GM23248 (cell line): ENCODE results near the gene RALGAPB. TPM values are rescaled to one million over a fixed set of nuclear protein-coding genes. Genes with fewer than 3 reads are reported as not detected.

Source experiments
- DNase-seq: peaks from one replicate; pipeline ENCODE4 v3.0.0-alpha.2; 2015
- H2AFZ ChIP-seq: fragments of 200-600 bp; sonication (generic); 2 replicates; pipeline ENCODE4 v1.6.1; 2016; ENCODE audit warnings: antibody characterized with exemption
- H3F3A ChIP-seq: fragments of 200-600 bp; sonication (generic); 2 replicates; pipeline ENCODE4 v1.6.1; 2016; ENCODE audit warnings: mild to moderate bottlenecking, antibody characterized with exemption, mixed run types; ENCODE audit not compliant: insufficient read depth
- H3K27ac ChIP-seq: fragments of 200-600 bp; sonication (generic); 2 replicates; pipeline ENCODE4 v1.5.1; 2016; ENCODE audit warnings: mild to moderate bottlenecking
- H3K27me3 ChIP-seq: fragments of 200-600 bp; sonication (generic); replicated peaks from 2 replicates; pipeline ENCODE4 v1.6.1; 2016; ENCODE audit warnings: mild to moderate bottlenecking; ENCODE audit not compliant: insufficient read depth
- H3K36me3 ChIP-seq: fragments of 200-600 bp; sonication (generic); 2 replicates; pipeline ENCODE4 v1.6.1; 2016; ENCODE audit warnings: low read depth, mild to moderate bottlenecking
- H3K4me1 ChIP-seq: fragments of 200-600 bp; sonication (generic); 2 replicates; pipeline ENCODE4 v1.6.1; 2016; ENCODE audit warnings: mild to moderate bottlenecking; ENCODE audit not compliant: insufficient read depth
- H3K4me2 ChIP-seq: fragments of 200-600 bp; sonication (generic); one replicate; pipeline ENCODE4 v1.6.1; 2016; ENCODE audit warnings: mild to moderate bottlenecking; ENCODE audit not compliant: unreplicated experiment
- H3K4me3 ChIP-seq: fragments of 200-600 bp; sonication (generic); 2 replicates; pipeline ENCODE4 v1.5.1; 2016; ENCODE audit warnings: mild to moderate bottlenecking
- H3K79me2 ChIP-seq: fragments of 200-600 bp; sonication (generic); 2 replicates; pipeline ENCODE4 v1.6.1; 2016; ENCODE audit warnings: mild to moderate bottlenecking; ENCODE audit not compliant: insufficient read depth
- H3K9ac ChIP-seq: fragments of 200-600 bp; sonication (generic); 2 replicates; pipeline ENCODE4 v1.6.1; 2016; ENCODE audit warnings: mild to moderate bottlenecking
- H3K9me2 ChIP-seq: fragments of 200-600 bp; sonication (generic); 2 replicates; pipeline ENCODE4 v1.6.1; 2016; ENCODE audit warnings: mixed run types, mild to moderate bottlenecking, moderate library complexity; ENCODE audit not compliant: insufficient read depth
- H3K9me3 ChIP-seq: fragments of 200-600 bp; sonication (generic); one replicate; pipeline ENCODE4 v1.6.1; 2017; ENCODE audit warnings: low read depth
- H4K20me1 ChIP-seq: fragments of 200-600 bp; sonication (generic); 2 replicates; pipeline ENCODE4 v1.6.0; 2016; ENCODE audit not compliant: insufficient read depth
- EZH2 ChIP-seq: fragments of 200-600 bp; sonication (generic); IDR thresholded peaks from 2 replicates; pipeline ENCODE4 v1.6.1; 2018; ENCODE audit warnings: antibody characterized with exemption, mild to moderate bottlenecking; ENCODE audit not compliant: insufficient read depth, poor library complexity, severe bottlenecking
- EZH2phosphoT487 ChIP-seq: fragments of 200-600 bp; sonication (generic); IDR thresholded peaks from 2 replicates; pipeline ENCODE4 v1.6.1; 2018; ENCODE audit warnings: antibody characterized with exemption, moderate library complexity, mild to moderate bottlenecking, low read depth; ENCODE audit not compliant: insufficient read depth
- WGBS, 2 experiments: methylation state at CpG; one replicate each; pipeline ENCODE4 v1.1.6; 2015 to 2017; ENCODE audit warnings: low lambda C conversion rate in 2 of 2, low coverage in 1 of 2; ENCODE audit errors: missing lambda C conversion rate in 2 of 2; 5-methylcytosine and 5-hydroxymethylcytosine counted together
- in situ Hi-C: fragments of 300-500 bp; cut with MboI; formaldehyde crosslinking; loops from 2 replicates; pipeline ENCODE4 v1.15.0; 2020
- polyA plus RNA-seq: library from polyadenylated mRNA; unstranded; fragments of >200 nt; fragmentation: Nextera tagmentation; extraction: Ambion mirVana; gene quantifications from 2 replicates; pipeline ENCODE4 v1.2.1, GENCODE V29; 2016
- total RNA-seq: library from RNA; depleted of rRNA; stranded (reverse); fragments of >200 nt; shearing (Covaris generic); gene quantifications from 2 replicates; pipeline ENCODE4 v1.2.3, GENCODE V29; 2014

Gene RALGAPB
- total and polyA plus RNA-seq, 2 experiments from 2014 or later: 9.8 to 20.2 TPM

- no peak overlapping the region for H3K4me3 ChIP-seq
- H3K27me3 ChIP-seq: peaks cover 37% of the 10 kb centered on the region
- no peak overlapping the region for H3K9ac ChIP-seq
- no peaks in the 10 kb centered on the region for H3K36me3 ChIP-seq
- in situ Hi-C loops: no loop called here
- TF ChIP-seq EZH2phosphoT487 (no peak), EZH2 (no peak)
- H2AFZ ChIP-seq: no peak overlapping the region
- H3K4me2 ChIP-seq: no peak overlapping the region
- no peaks in the 10 kb centered on the region for H3F3A ChIP-seq
- no peaks in the 10 kb centered on the region for H3K9me2 ChIP-seq
- peak; percentile 53 for DNase-seq
- no peaks in the 10 kb centered on the region for H3K79me2 ChIP-seq
- H4K20me1 ChIP-seq: no peaks in the 10 kb centered on the region
- WGBS, 2 experiments: 54 to 61% methylated on average over 16 of the region's 16 CpGs
- H3K4me1 ChIP-seq: no peaks in the 10 kb centered on the region
- no peaks in the 10 kb centered on the region for H3K9me3 ChIP-seq
- H3K27ac ChIP-seq: no peak overlapping the region
Observed at GRCh38 chr20:38617011-38617829, 144.6 kb downstream of the RALGAPB start.

- 63 to 70% methylated on average over 4 of the region's 4 CpGs for WGBS, 2 experiments
- Histone ChIP-seq H3K4me2 (no peak overlapping the region), H3K9me2 (no peaks in the 10 kb centered on the region), H3K4me1 (no peaks in the 10 kb centered on the region), H3K27me3 (peaks cover 37% of the 10 kb centered on the region), H3F3A (no peaks in the 10 kb centered on the region), H4K20me1 (no peaks in the 10 kb centered on the region), H3K27ac (no peak overlapping the region), H3K36me3 (no peaks in the 10 kb centered on the region), H2AFZ (no peak overlapping the region), H3K4me3 (no peak overlapping the region), H3K9ac (no peak overlapping the region), H3K9me3 (no peaks in the 10 kb centered on the region), H3K79me2 (no peaks in the 10 kb centered on the region)
- in situ Hi-C loops: no loop called here
- TF ChIP-seq EZH2phosphoT487: no peak
- TF ChIP-seq EZH2: no peak
- no peak for DNase-seq
Observed at GRCh38 chr20:38617830-38618196, 145.2 kb downstream of the RALGAPB start.

- Histone ChIP-seq H3K9ac (no peak overlapping the region), H3K27me3 (peaks cover 29% of the 10 kb centered on the region), H3K4me2 (no peak overlapping the region), H3K27ac (no peak overlapping the region), H3F3A (no peaks in the 10 kb centered on the region), H4K20me1 (no peaks in the 10 kb centered on the region), H3K9me3 (no peaks in the 10 kb centered on the region), H3K4me1 (no peaks in the 10 kb centered on the region), H2AFZ (no peak overlapping the region), H3K36me3 (no peaks in the 10 kb centered on the region), H3K4me3 (no peak overlapping the region), H3K79me2 (no peaks in the 10 kb centered on the region), H3K9me2 (no peaks in the 10 kb centered on the region)
- DNase-seq: no peak
- WGBS, 2 experiments: 58 to 59% methylated on average over 9 of the region's 9 CpGs
- in situ Hi-C loops: no loop called here
- no peak for TF ChIP-seq EZH2phosphoT487
- no peak for TF ChIP-seq EZH2
Observed at GRCh38 chr20:38620441-38620840, 147.8 kb downstream of the RALGAPB start.

DNA sequence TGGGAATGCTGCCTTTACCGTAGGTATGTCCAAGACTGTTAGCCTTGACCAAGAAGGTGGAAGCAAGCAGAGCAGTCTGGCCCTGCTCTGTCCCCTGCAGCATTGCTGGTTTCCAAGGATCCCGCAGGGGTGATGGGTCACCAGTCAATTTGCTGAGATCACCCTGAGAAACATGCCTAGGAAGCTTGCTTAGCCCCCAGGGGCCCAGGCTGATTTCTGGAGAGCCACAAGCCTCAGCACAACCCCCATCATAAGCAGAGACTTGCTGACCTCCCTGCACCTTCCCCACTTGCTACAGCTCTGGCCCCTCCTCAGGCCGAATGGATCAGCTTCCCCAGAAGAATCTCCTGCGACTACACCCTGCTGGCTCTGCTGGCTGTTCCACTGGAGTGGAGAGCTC lies 150.4 kb downstream of the RALGAPB start:
- no peak overlapping the region for H3K4me3 ChIP-seq
- H2AFZ ChIP-seq: no peak overlapping the region
- TF ChIP-seq EZH2phosphoT487: no peak
- TF ChIP-seq EZH2: no peak
- no peaks in the 10 kb centered on the region for H3K36me3 ChIP-seq
- H3K9me2 ChIP-seq: no peaks in the 10 kb centered on the region
- no peaks in the 10 kb centered on the region for H3K79me2 ChIP-seq
- in situ Hi-C loops: no loop called here
- H3K27ac ChIP-seq: no peak overlapping the region
- no peak overlapping the region for H3K4me2 ChIP-seq
- H4K20me1 ChIP-seq: no peaks in the 10 kb centered on the region
- no peaks in the 10 kb centered on the region for H3F3A ChIP-seq
- DNase-seq: no peak
- peaks cover 25% of the 10 kb centered on the region for H3K27me3 ChIP-seq
- H3K9ac ChIP-seq: no peak overlapping the region
- 31 to 44% methylated on average over 4 of the region's 4 CpGs for WGBS, 2 experiments
- no peaks in the 10 kb centered on the region for H3K9me3 ChIP-seq
- no peaks in the 10 kb centered on the region for H3K4me1 ChIP-seq
